GM18909 (cell line): ENCODE measurements around the gene SPECC1L.

Experiments used
- ATAC-seq: cut with Tn5 transposase; IDR thresholded peaks from one replicate; pipeline ENCODE4 v1.9.1; 2021; ENCODE audit warnings: mild to moderate bottlenecking; ENCODE audit not compliant: unreplicated experiment, poor library complexity

The SPECC1L gene

GRCh38 chr22:24408630-24409029 is 138.0 kb downstream of the SPECC1L start:
- no peak for ATAC-seq

DNA sequence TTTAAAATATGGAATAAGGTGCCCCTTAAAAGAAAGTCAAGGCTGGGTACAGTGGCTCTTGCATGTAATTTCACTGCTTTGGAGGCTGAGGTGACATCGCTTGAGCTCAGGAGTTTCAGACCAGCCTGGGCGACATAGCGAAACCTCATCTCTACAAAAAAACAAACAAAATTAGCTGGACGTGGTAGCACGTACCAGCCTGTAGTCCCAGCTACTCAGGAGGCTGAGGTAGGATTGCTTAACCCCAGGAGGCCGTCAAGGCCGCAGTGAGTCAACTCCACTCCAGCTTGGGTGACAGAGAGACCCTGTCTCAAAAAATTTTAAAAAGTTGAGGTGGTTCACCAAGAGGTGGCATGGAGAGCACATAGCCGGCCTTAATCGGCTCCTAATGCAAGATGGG is 139.1 kb downstream of the SPECC1L start:
- ATAC-seq = no peak

GRCh38 chr22:24410110-24410856 is 139.7 kb downstream of the SPECC1L start:
- no peak for ATAC-seq

GRCh38 chr22:24411256-24412004 is 140.8 kb downstream of the SPECC1L start:
- no peak for ATAC-seq

- no peak for ATAC-seq
Observed at GRCh38 chr22:24412274-24412673, 141.6 kb downstream of the SPECC1L start.

DNA sequence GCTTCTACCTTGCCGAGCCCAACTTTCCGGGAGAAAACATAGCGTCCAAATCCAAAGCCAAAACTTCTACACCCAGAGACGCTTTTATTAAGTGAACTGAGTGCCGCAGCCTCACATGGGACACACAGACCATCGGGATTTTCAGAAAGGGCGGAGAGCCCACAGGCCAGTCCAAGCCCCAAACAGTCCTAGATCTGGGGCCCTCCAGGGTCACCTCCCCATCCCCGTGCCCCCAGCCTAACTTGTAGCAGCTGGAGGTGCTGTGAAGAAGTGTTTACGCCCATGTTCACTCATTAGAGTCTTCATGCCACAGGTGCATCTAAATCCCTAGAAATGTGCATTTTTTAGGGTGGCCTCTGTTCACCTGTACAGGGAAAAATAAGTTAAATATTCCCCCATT is 142.6 kb downstream of the SPECC1L start:
- ATAC-seq = no peak

DNA sequence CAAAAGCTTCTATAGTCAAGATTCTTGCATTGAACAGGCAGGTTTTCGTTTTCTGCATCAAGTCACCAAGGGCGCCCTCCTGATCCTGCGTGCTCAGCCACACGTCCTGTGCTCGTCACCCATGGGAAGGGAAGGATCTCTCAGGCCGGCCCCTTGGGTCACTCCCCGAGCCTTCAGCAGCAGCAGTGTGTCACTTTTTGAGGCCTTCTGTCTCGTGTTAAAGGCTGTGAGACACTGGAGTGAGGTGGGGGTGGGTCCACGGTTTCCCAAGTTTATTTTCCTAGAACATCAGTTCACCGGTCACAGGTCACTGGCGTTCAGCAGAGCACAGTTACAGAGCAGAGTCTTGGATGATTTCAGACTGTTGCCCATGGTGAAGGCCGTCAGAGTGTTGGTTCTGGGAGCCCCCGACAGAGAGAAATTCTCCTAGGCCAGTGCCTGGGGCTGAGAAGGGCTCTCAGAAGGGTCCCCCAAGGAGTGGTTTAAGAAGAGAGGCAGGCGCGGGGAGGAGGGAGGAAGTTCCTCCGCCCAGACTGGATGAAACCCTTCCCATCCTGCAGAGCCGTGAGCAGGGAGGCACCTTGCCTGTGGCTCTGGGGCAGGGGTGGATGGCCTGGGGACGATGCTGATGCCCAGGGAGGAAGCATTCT is 143.2 kb downstream of the SPECC1L start:
- no peak for ATAC-seq

DNA sequence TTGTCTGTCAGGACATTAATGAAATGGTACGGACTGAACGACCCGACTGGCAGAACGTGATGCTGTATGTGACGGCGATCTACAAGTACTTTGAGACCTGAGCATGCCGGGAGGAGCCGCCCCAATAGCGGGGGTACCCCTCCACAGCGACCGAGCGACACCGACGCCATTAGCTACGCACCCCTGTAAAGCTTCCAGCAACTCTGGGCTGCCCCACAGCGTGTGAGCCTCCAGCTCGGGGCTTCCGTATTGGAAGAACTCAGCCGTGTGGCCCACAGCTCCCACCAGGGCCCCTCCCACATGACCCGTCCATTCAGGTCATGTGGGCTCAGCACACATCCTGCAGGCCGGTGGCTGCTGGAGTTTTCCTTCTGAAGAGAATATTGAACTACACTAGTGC is 143.9 kb downstream of the SPECC1L start:
- ATAC-seq = no peak

DNA sequence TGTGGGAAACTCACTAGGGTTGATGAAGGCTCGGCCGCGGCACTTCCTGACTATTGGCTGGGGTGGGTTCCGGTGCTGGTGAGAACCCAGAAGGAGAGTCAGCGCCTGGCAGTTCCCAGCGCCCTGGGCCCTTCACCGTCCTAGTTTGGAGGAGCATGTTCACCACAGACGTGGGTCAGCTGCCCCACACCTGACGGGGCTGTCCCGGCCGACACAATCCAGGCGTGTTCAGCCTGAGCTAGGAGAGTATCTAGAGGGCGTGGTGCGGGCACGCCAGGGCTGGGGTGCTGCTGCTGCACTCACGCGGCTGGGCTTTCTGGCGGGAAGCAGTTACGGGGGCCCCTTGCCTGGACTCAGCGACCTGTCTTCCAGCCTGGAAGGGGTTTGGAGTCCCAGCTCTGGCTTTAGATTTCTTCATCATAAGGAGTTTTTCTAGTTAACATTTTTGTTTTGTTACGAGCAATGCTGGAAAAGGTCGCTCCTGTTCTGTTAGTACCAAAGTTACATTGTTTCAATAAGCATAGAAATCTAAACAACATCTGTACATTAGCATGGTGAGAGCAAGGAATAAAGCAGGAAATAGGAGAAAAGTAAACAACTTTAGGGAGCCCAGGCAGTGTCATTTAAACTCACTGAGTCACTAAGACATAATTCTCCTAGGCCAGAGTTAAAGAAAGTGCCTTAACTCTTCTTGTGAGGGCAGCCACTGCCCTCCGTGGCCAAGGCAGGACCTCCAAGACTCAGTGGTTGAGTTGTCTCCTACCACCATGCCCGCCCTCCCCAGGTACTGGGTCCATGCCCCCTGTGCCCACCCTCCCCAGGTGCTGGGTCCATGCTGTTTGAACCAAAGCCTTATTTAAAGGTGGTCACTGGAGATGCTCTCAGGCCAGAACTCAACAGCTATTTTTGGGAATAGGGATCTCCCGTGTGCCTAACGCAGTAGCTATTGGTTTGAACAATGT is 144.6 kb downstream of the SPECC1L start:
- ATAC-seq = no peak

GRCh38 chr22:24416095-24416494 is 145.5 kb downstream of the SPECC1L start:
- no peak for ATAC-seq

- ATAC-seq = no peak
Observed at GRCh38 chr22:24416611-24417010, 146.0 kb downstream of the SPECC1L start.

- ATAC-seq = no peak
Observed at GRCh38 chr22:24417200-24417599, 146.6 kb downstream of the SPECC1L start.

GRCh38 chr22:24417901-24418641 is 147.4 kb downstream of the SPECC1L start:
- ATAC-seq = no peak

- ATAC-seq = no peak
Observed at GRCh38 chr22:24418786-24419474, 148.3 kb downstream of the SPECC1L start.

- ATAC-seq = no peak
Observed at GRCh38 chr22:24419475-24419850, 148.8 kb downstream of the SPECC1L start.

DNA sequence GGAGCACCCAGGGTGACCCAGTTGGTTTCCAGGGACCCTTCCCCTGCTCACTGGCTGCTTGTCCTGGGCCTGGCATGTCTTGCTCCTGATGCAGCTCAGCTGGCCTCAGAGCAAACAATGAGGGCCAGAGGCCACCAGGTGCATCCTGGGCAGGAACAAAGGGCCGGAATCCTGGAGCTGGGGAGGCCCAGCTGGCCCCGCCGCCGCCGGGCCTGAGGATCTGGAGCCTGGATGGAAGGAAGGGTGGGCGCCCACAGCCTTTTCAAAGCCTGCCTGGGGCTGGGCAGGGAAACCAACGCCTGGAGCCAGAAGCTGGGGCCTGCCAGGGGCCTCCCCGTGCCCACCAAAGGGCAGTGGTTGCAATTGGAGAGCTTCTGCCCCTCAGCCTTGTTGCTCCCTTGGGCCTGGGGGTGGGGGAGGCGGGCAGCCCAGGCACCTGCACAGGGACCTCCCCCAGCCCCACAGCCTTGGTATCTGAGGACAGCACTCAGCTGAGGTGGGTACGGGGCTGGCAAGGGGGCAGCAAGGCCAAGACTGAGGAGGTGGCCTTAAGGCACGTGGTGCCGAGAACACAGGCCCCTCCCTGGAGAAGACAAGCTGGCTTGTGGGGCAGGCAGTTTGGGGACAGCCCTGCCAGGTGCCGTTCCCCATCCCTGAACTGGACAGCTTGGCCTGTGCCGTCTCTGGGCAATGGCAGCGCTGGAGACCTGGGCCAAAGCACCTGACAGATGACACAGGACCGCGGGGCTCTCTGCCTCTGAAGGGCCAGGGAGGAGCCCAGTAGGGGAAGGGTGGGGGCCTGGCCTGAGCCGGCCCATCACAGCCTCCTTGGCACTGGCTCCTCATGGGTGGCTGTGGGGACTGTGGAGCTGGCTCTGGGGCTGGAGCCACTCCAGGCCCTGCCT is 149.7 kb downstream of the SPECC1L start:
- no peak for ATAC-seq

GRCh38 chr22:24420977-24421343 is 150.3 kb downstream of the SPECC1L start:
- no peak for ATAC-seq

DNA sequence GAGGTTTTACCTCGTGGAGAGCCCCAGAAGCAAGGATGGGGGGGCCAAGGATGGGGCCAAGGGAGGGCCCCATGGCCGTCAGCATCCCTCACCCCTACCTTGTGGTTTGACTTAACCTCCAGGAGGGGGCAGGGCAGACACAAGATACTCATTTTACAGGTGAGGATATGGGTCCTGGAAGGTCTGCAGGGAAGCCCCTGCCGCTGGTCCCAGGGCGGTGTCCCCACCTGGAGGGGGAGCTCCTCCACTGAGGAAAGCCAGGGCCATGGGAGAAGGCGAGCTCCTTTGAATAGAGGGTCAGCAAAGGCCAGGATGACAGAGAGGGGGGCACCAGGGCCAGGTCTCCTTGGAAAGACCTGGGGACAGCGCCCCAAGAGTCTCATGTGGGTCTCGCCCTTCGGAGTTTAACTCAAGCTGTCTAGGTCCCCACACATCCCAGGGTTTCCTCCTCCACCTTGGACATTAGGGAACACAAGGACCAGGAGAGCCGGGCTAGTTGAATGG is 150.8 kb downstream of the SPECC1L start:
- no peak for ATAC-seq
